Nephron (organoid): Measurements from ENCODE around the gene GPAT2.
"Not testable (repeated sequence)": the region's sequence is repeated elsewhere in the genome, so short reads cannot be mapped to it uniquely, and the experiment has no call there.

Experiments used
- H3K27ac Mint-ChIP-seq, 3 experiments: 2 replicates each; pipeline ENCODE4 v1.8.0; 2020; ENCODE audit warnings: mixed read lengths in 3 of 3, mild to moderate bottlenecking in 2 of 3, moderate library complexity in 1 of 3
- H3K27me3 Mint-ChIP-seq: 2 replicates; pipeline ENCODE4 v1.8.0; 2021; ENCODE audit warnings: low read depth, mild to moderate bottlenecking, moderate library complexity, mixed read lengths
- H3K36me3 Mint-ChIP-seq: 2 replicates; pipeline ENCODE4 v1.8.0; 2020; ENCODE audit warnings: low read depth, mixed read lengths
- H3K4me1 Mint-ChIP-seq: 2 replicates; pipeline ENCODE4 v1.8.0; 2020; ENCODE audit warnings: mixed read lengths
- H3K4me3 Mint-ChIP-seq, 3 experiments: 2 replicates each; pipeline ENCODE4 v1.8.0; 2020; ENCODE audit warnings: mild to moderate bottlenecking in 3 of 3, mixed read lengths in 3 of 3, moderate library complexity in 2 of 3
- H3K9me3 Mint-ChIP-seq: 2 replicates; pipeline ENCODE4 v1.8.0; 2020; ENCODE audit warnings: mixed read lengths
- TF ChIP-seq, protein P1 (sequence below), 3 experiments: fragments of 200-600 bp; sonication (generic); IDR thresholded peaks; one replicate each; pipeline ENCODE4 v1.5.0; 2021; ENCODE audit warnings: antibody characterized with exemption in 3 of 3; ENCODE audit not compliant: unreplicated experiment in 3 of 3

The GPAT2 gene

DNA sequence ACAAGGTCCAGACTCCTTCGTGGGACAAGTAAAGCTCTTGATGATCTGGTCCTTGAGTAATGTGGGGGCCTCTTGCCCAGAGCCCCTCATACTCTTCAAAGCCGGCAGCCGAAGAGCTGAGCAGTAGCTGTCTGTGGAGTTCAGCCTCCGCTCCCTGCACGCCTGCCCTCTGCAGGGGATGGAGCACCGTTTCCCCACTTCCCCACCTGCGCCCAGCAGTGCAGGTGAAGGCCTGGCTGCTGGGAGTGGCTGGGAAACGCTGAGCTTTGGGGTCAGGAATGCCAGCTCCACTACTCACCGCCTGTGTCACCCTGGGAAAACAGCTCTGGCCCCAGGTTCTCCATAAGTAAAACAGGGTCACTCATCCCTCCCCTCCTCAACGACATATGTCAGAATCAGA is 24.9 kb downstream of the GPAT2 start:
- H3K36me3 Mint-ChIP-seq, H3K4me1 Mint-ChIP-seq, H3K9me3 Mint-ChIP-seq: not testable (repeated sequence)
- Mint-ChIP-seq H3K4me3 (peak overlapping the region; percentile 82 to 89 (median 86)), H3K27ac (peak overlapping the region; percentile 36 to 67 (median 43)), H3K27me3 (peaks cover 16% of the 10 kb centered on the region)

DNA sequence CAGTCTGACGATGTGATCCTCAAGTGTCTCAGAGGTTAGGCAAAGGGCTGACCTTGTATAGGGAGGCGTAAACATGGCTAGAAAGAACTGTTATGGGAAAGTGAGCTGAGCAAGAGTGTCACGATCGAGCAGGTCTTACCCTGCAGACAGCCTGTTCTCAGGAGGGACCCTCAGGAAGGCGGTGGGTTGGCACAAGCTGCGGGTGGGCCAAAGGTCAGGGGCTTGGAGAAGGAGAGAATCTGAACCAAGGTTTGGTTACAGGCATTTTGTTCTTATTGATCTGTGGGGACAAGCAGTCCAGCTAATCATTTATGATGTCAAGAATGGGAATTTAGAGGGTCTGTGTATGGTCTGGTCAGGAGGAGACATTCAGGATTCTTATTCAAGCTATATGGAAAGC is 26.7 kb downstream of the GPAT2 start:
- H3K27ac Mint-ChIP-seq, H3K4me1 Mint-ChIP-seq, H3K36me3 Mint-ChIP-seq, H3K9me3 Mint-ChIP-seq: not testable (repeated sequence)
- Mint-ChIP-seq H3K4me3 (peak overlapping the region; percentile 55 to 72 (median 68)), H3K27me3 (peaks cover 23% of the 10 kb centered on the region)

DNA sequence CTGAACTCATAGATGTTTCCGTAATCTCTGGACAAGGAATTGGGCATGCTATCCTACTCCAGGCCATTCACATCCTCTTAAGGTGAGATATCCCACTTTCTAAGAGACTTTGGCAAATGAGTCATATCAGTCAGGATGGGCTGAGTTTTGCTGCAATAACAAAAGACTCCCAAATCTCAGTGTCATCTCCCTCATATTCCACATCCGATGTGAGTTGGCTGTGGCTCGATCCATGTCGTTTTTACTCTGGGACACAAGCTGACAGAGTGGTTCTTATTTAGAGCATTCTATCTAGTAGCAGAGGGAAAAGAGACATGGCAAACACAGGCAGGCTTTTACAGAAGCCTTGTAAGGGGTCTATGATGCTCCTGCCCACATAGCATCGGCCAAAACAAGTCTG is 28.5 kb downstream of the GPAT2 start:
- H3K27ac Mint-ChIP-seq, H3K36me3 Mint-ChIP-seq, H3K4me1 Mint-ChIP-seq, H3K9me3 Mint-ChIP-seq: not testable (repeated sequence)
- H3K4me3 Mint-ChIP-seq = peak overlapping the region in 1 of 3 experiments; percentile 68
- H3K27me3 Mint-ChIP-seq = peaks cover 31% of the 10 kb centered on the region

DNA sequence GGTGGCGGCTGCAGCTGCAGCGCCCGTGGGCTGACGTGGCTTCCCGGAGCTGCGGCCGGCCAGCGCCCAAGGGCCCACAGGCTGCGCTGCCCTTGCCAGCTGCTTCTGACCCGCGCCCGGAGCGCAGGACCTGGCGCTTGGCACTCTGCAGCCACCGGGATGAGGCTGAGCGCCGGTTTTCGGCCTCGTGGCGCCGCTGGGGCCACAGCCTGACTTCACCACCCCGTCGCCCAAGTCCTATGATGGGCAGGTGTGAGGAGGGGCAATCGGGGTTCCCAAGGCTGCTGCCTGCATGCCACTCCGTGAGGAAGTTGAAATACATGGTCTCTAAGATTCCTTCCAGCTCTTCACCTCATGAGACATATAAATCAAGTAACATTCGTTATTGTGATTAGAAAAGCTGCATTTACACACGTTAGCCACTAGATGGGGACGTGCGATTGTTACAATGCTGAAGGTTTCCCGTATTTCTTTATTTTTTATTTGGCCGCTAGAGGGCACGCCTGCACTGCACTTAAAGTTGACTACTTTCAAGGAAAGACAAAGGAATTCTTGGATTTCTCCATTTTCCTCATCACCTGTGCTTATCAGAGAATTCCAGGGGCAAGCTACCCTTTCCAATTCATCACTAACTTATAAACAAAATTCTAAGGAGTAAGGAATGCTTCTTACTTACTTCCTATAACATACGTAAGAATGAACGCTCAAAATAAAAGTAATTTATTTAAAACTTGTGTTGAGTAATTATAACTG is 42.0 kb downstream of the GPAT2 start:
- H3K4me1 Mint-ChIP-seq, H3K36me3 Mint-ChIP-seq, H3K9me3 Mint-ChIP-seq: not testable (repeated sequence)
- Mint-ChIP-seq H3K4me3 (peak overlapping the region; percentile 85 to 97 (median 94)), H3K27ac (peak overlapping the region; percentile 92 to 98 (median 97)), H3K27me3 (peaks cover 22% of the 10 kb centered on the region)
- TF ChIP-seq, protein P1, sequence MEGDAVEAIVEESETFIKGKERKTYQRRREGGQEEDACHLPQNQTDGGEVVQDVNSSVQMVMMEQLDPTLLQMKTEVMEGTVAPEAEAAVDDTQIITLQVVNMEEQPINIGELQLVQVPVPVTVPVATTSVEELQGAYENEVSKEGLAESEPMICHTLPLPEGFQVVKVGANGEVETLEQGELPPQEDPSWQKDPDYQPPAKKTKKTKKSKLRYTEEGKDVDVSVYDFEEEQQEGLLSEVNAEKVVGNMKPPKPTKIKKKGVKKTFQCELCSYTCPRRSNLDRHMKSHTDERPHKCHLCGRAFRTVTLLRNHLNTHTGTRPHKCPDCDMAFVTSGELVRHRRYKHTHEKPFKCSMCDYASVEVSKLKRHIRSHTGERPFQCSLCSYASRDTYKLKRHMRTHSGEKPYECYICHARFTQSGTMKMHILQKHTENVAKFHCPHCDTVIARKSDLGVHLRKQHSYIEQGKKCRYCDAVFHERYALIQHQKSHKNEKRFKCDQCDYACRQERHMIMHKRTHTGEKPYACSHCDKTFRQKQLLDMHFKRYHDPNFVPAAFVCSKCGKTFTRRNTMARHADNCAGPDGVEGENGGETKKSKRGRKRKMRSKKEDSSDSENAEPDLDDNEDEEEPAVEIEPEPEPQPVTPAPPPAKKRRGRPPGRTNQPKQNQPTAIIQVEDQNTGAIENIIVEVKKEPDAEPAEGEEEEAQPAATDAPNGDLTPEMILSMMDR (IDR thresholded peaks at IDR 0.05; ENCODE audit: unreplicated experiment in 3 of 3) = peak; percentile 85 to 92 (median 86)

DNA sequence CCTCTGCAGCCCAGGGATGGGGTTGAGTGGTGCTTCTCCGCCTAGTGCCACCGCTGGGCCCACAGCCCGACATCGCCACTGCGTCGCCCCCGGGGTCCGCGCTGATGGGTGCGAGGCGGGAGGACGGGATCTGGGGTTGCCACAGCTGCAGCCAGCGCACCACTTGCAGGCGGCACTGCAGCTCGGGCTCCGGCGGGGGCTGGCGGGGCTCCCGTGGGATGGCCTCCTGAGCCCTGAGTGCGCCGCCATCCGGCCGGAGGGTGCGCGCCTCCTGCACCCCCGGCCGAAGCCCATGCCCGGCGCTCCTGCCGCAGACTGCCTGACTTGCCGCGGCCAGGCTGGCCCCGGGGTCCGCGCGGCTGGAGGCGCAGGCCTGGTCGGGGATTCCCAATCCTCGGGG is 42.6 kb downstream of the GPAT2 start:
- H3K9me3 Mint-ChIP-seq, H3K4me1 Mint-ChIP-seq, H3K36me3 Mint-ChIP-seq: not testable (repeated sequence)
- H3K27ac Mint-ChIP-seq = peak overlapping the region in 1 of 3 experiments; percentile 98
- peak overlapping the region; percentile 79 to 96 (median 80) for H3K4me3 Mint-ChIP-seq
- H3K27me3 Mint-ChIP-seq = peaks cover 20% of the 10 kb centered on the region

DNA sequence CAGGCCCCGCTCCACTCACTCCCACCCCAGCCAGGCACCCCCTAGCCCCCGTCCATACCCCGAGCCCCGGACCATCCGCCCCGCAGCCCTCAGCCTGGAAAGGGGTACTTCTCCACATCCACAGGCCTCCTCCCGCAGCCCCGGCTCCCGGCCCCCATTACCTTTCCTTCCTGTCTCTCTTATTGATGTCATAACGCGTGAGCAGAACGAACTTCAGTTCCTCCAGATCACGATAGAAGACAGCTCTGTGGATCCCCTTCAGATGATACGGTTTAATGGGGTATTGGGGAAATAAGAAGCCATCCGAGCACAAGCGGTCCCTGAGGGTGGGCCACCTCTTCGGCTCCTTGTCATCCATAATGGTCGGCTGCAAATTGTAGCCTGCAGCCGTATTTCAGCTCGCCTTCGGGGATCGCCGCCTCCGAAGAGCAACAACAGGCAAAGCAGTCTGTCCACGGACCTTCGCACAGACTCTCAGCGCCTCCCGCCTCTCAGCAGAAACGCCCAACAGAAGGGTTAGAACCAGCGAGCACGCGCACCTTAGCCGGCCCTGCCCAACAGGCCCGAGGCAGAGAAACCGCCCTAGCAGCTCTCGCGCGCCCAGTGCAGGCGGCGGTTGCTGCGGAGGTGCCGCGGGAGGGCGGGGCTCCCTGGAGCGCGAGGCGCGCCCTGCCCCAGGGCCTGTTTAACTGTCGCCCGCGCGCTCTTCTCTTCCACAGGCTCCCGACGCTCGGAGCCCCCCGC is 43.2 kb downstream of the GPAT2 start, which contains the start of gene ANKRD36C:
ANKRD36C (minus strand) TSS at position 474 of the 744 bp plus-strand sequence; CDS start at position 358, 116 bp downstream.
- not testable (repeated sequence) for H3K4me1 Mint-ChIP-seq, H3K36me3 Mint-ChIP-seq, H3K9me3 Mint-ChIP-seq
- Mint-ChIP-seq H3K27me3 (peaks cover 20% of the 10 kb centered on the region), H3K27ac (peak within 1 kb of the TSS; percentile 92 to 99 (median 98)), H3K4me3 (peak within 1 kb of the TSS; percentile 94 to 97 (median 96))

DNA sequence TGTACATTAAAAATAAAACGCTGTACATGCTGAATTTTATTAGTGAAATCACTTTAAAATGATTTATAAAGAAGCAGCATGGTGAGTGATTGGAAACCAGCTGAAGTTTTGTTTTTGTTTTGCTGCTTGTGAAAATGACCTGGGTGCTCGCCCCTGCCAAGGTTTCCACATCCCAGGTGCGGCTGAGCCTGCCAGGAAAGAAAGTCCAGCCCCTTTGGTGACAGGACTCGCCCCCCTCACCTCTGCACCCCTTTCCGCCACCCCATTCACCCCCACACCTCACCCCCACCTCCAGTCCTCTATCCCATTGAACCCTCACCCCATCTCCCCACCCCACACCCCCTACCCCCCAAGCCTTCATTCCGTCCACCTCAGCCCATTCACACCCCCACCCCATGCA is 43.8 kb downstream of the GPAT2 start:
- not testable (repeated sequence) for H3K4me1 Mint-ChIP-seq, H3K36me3 Mint-ChIP-seq, H3K9me3 Mint-ChIP-seq, H3K27ac Mint-ChIP-seq
- H3K4me3 Mint-ChIP-seq = peak overlapping the region; percentile 64 to 96 (median 70)
- H3K27me3 Mint-ChIP-seq = peaks cover 17% of the 10 kb centered on the region
